Memory B cell (primary cell): Measurements from ENCODE around the gene SNX1.
A peak's percentile ranks its signal among the peaks of the same experiment; 100 is the strongest.
"Not testable (repeated sequence)": the region's sequence is repeated elsewhere in the genome, so short reads cannot be mapped to it uniquely, and the experiment has no call there.

ENCODE experiments used
- ATAC-seq: fragments of 150-1000 bp; cut with Tn5 transposase; 2 replicates; pipeline ENCODE4 v1.10.0; 2021; ENCODE audit warnings: low read depth, mild to moderate bottlenecking, moderate library complexity
- DNase-seq, 2 donors: peaks; one replicate each; pipeline ENCODE4 v3.0.0; 2022; ENCODE audit warnings: low spot score in 2 of 2
- H3K27ac Mint-ChIP-seq: one replicate; pipeline ENCODE4 v1.8.0; 2022; ENCODE audit warnings: mild to moderate bottlenecking, moderate library complexity, mixed read lengths
- H3K27me3 Mint-ChIP-seq: one replicate; pipeline ENCODE4 v1.8.0; 2022; ENCODE audit warnings: mixed read lengths
- H3K36me3 Mint-ChIP-seq: one replicate; pipeline ENCODE4 v1.8.0; 2022; ENCODE audit warnings: mild to moderate bottlenecking, mixed read lengths
- H3K4me1 Mint-ChIP-seq: one replicate; pipeline ENCODE4 v1.8.0; 2022; ENCODE audit warnings: mixed read lengths
- H3K4me3 Mint-ChIP-seq: one replicate; pipeline ENCODE4 v1.8.0; 2022; ENCODE audit warnings: mild to moderate bottlenecking, moderate library complexity, mixed read lengths
- H3K9me3 Mint-ChIP-seq: one replicate; pipeline ENCODE4 v1.8.0; 2022; ENCODE audit warnings: mixed read lengths

SNX1 gene

GRCh38 chr15:64117759-64118487 lies 22.1 kb downstream of the SNX1 start:
- Mint-ChIP-seq H3K36me3 (peaks cover 32% of the 10 kb centered on the region), H3K9me3 (no peaks in the 10 kb centered on the region), H3K27me3 (no peaks in the 10 kb centered on the region), H3K27ac (no peak overlapping the region), H3K4me1 (peaks cover 6% of the 10 kb centered on the region), H3K4me3 (no peak overlapping the region)
- ATAC-seq (no peak), DNase-seq (no peak)

- peaks cover 31% of the 10 kb centered on the region for H3K36me3 Mint-ChIP-seq
- not testable (repeated sequence) for H3K27me3 Mint-ChIP-seq, H3K9me3 Mint-ChIP-seq, H3K4me3 Mint-ChIP-seq, DNase-seq, H3K27ac Mint-ChIP-seq, H3K4me1 Mint-ChIP-seq, ATAC-seq
These were observed 24.5 kb downstream of the SNX1 start for GRCh38 chr15:64120322-64120721.

- DNase-seq, result no peak
- Mint-ChIP-seq H3K9me3 (no peaks in the 10 kb centered on the region), H3K4me1 (no peaks in the 10 kb centered on the region), H3K27me3 (no peaks in the 10 kb centered on the region), H3K4me3 (no peak overlapping the region), H3K27ac (no peak overlapping the region), H3K36me3 (peaks cover 34% of the 10 kb centered on the region)
- ATAC-seq, result no peak
These were observed 25.8 kb downstream of the SNX1 start for GRCh38 chr15:64121614-64122013.

- Mint-ChIP-seq H3K9me3 (no peaks in the 10 kb centered on the region), H3K27me3 (no peaks in the 10 kb centered on the region), H3K36me3 (peaks cover 32% of the 10 kb centered on the region), H3K4me3 (no peak overlapping the region), H3K4me1 (no peaks in the 10 kb centered on the region), H3K27ac (no peak overlapping the region)
- no peak for DNase-seq
- ATAC-seq, result no peak
These were observed 26.7 kb downstream of the SNX1 start for GRCh38 chr15:64122444-64122843.

- Mint-ChIP-seq H3K27me3 (no peaks in the 10 kb centered on the region), H3K36me3 (peaks cover 32% of the 10 kb centered on the region), H3K27ac (no peak overlapping the region), H3K4me1 (no peaks in the 10 kb centered on the region), H3K9me3 (no peaks in the 10 kb centered on the region), H3K4me3 (no peak overlapping the region)
- ATAC-seq (no peak), DNase-seq (no peak)
These were observed 27.2 kb downstream of the SNX1 start for GRCh38 chr15:64122936-64123351.

- Mint-ChIP-seq H3K36me3 (peaks cover 25% of the 10 kb centered on the region), H3K4me1 (no peaks in the 10 kb centered on the region), H3K9me3 (no peaks in the 10 kb centered on the region), H3K27ac (no peak overlapping the region), H3K27me3 (no peaks in the 10 kb centered on the region), H3K4me3 (no peak overlapping the region)
- no peak for ATAC-seq
- DNase-seq, result no peak
These were observed 30.2 kb downstream of the SNX1 start for GRCh38 chr15:64125978-64126377.

- no peak overlapping the region for H3K27ac Mint-ChIP-seq
These were observed 31.9 kb downstream of the SNX1 start for GRCh38 chr15:64127521-64128270.

GRCh38 chr15:64130159-64130558 lies 34.4 kb downstream of the SNX1 start:
- no peak overlapping the region for H3K27ac Mint-ChIP-seq
- no peaks in the 10 kb centered on the region for H3K9me3 Mint-ChIP-seq
- ATAC-seq (no peak), DNase-seq (no peak)
- H3K4me3 Mint-ChIP-seq, result no peak overlapping the region
- H3K36me3 Mint-ChIP-seq, result peaks cover 28% of the 10 kb centered on the region
- H3K4me1 Mint-ChIP-seq, result no peaks in the 10 kb centered on the region
- no peaks in the 10 kb centered on the region for H3K27me3 Mint-ChIP-seq

More at GRCh38 chr15:64127521-64128270, 31.9 kb downstream of the SNX1 start:
- DNase-seq (no peak), ATAC-seq (no peak)
- peaks cover 31% of the 10 kb centered on the region for H3K36me3 Mint-ChIP-seq
- H3K4me1 Mint-ChIP-seq, result no peaks in the 10 kb centered on the region
- H3K4me3 Mint-ChIP-seq, result no peak overlapping the region
- no peaks in the 10 kb centered on the region for H3K27me3 Mint-ChIP-seq
- no peaks in the 10 kb centered on the region for H3K9me3 Mint-ChIP-seq

GRCh38 chr15:64131547-64131946 lies 35.8 kb downstream of the SNX1 start:
- no peak overlapping the region for H3K4me3 Mint-ChIP-seq
- peak overlapping the region; percentile 86 for H3K27ac Mint-ChIP-seq
- H3K4me1 Mint-ChIP-seq, result peaks cover under 1% of the 10 kb centered on the region
- H3K9me3 Mint-ChIP-seq, result no peaks in the 10 kb centered on the region
- ATAC-seq (no peak), DNase-seq (no peak)
- peaks cover 24% of the 10 kb centered on the region for H3K36me3 Mint-ChIP-seq
- H3K27me3 Mint-ChIP-seq, result no peaks in the 10 kb centered on the region

- Mint-ChIP-seq H3K36me3 (peaks cover 25% of the 10 kb centered on the region), H3K9me3 (no peaks in the 10 kb centered on the region), H3K27ac (peak overlapping the region; percentile 86), H3K27me3 (no peaks in the 10 kb centered on the region), H3K4me3 (no peak overlapping the region), H3K4me1 (peaks cover 7% of the 10 kb centered on the region)
- no peak for DNase-seq
- ATAC-seq, result no peak
These were observed 36.4 kb downstream of the SNX1 start for GRCh38 chr15:64132217-64132616.

- DNase-seq, result no peak
- Mint-ChIP-seq H3K27ac (peak overlapping the region; percentile 73), H3K36me3 (peaks cover 25% of the 10 kb centered on the region), H3K4me3 (no peak overlapping the region), H3K27me3 (no peaks in the 10 kb centered on the region), H3K9me3 (no peaks in the 10 kb centered on the region), H3K4me1 (peaks cover 10% of the 10 kb centered on the region)
- no peak for ATAC-seq
These were observed 38.0 kb downstream of the SNX1 start for GRCh38 chr15:64133623-64134344.

- H3K36me3 Mint-ChIP-seq, result peaks cover 25% of the 10 kb centered on the region
- no peak for DNase-seq
- no peak overlapping the region for H3K4me3 Mint-ChIP-seq
- H3K9me3 Mint-ChIP-seq, result no peaks in the 10 kb centered on the region
- no peaks in the 10 kb centered on the region for H3K27me3 Mint-ChIP-seq
- no peak for ATAC-seq
- no peak overlapping the region for H3K27ac Mint-ChIP-seq
- peaks cover 10% of the 10 kb centered on the region for H3K4me1 Mint-ChIP-seq
These were observed 38.6 kb downstream of the SNX1 start for GRCh38 chr15:64134345-64134829.

GRCh38 chr15:64136347-64136746 lies 40.6 kb downstream of the SNX1 start:
- H3K36me3 Mint-ChIP-seq, result peaks cover 26% of the 10 kb centered on the region
- peak overlapping the region; percentile 60 for H3K27ac Mint-ChIP-seq
- H3K9me3 Mint-ChIP-seq, result no peaks in the 10 kb centered on the region
- DNase-seq (no peak), ATAC-seq (no peak)
- H3K27me3 Mint-ChIP-seq, result no peaks in the 10 kb centered on the region
- H3K4me1 Mint-ChIP-seq, result peaks cover 13% of the 10 kb centered on the region
- no peak overlapping the region for H3K4me3 Mint-ChIP-seq

GRCh38 chr15:64137226-64137833 lies 41.5 kb downstream of the SNX1 start:
- ATAC-seq (peak; percentile 97), DNase-seq (peak; percentile 49 to 62)
- Mint-ChIP-seq H3K9me3 (no peaks in the 10 kb centered on the region), H3K27me3 (no peaks in the 10 kb centered on the region), H3K4me3 (no peak overlapping the region), H3K27ac (peak overlapping the region; percentile 53), H3K36me3 (peaks cover 21% of the 10 kb centered on the region), H3K4me1 (peaks cover 14% of the 10 kb centered on the region)
